ENCODE measurements around the gene PCYT2. TPM values are rescaled to one million over a fixed set of nuclear protein-coding genes. Genes with fewer than 3 reads are reported as not detected.
A peak's percentile ranks its signal among the peaks of the same experiment; 100 is the strongest.

Gene PCYT2
- total and polyA plus RNA-seq, 9 of the 15 experiments (the other 6 are each of a cell fraction or from before 2014, with no cell fraction given) = 0.92 to 134 (median 82.5) TPM

GRCh38 chr17:81901167-81902022 lies 9.8 kb downstream of the PCYT2 start (continued):
- no peak for TF ChIP-seq PHTF2 (CRISPR knock-in tag; IDR thresholded peaks at IDR 0.05)
- peak; percentile 52 for TF ChIP-seq POLR2A (conservative IDR thresholded peaks at IDR 0.05)
- no peak for TF ChIP-seq RFX5 (IDR thresholded peaks at IDR 0.05; ENCODE audit: low read depth, low read length)
- peak in 1 of 2 experiments; percentile 5; a peak in 1 of 4 replicates for TF ChIP-seq SIN3A (IDR thresholded peaks at IDR 0.05; ENCODE audit: borderline replicate concordance in 2 of 2, control insufficient read depth in 1 of 2, low read depth in 2 of 2, low read length in 2 of 2)
- no peak for TF ChIP-seq DPF2 (IDR thresholded peaks at IDR 0.05)
- no peak for TF ChIP-seq CREB3 (tag; conservative IDR thresholded peaks at IDR 0.05; ENCODE audit: low read depth)
- no peak for TF ChIP-seq SIN3B (IDR thresholded peaks at IDR 0.05; ENCODE audit: low read depth)
- no peak for TF ChIP-seq CTCF (IDR thresholded peaks at IDR 0.05 in 2 of 3, conservative IDR thresholded peaks at IDR 0.05 in 1 of 3; ENCODE audit: insufficient read depth in 2 of 3, low read depth in 1 of 3, low read length in 3 of 3)
- TF ChIP-seq OTX1 (CRISPR knock-in tag; IDR thresholded peaks at IDR 0.05) = no peak
- no peak for TF ChIP-seq RBM15 (IDR thresholded peaks at IDR 0.05; ENCODE audit: insufficient read depth, low read length)
- no peak for TF ChIP-seq HINFP (tag; conservative IDR thresholded peaks at IDR 0.05; ENCODE audit: low read depth)
- TF ChIP-seq NR0B1 (IDR thresholded peaks at IDR 0.05; ENCODE audit: partially characterized antibody) = no peak
- no peak for TF ChIP-seq ZNF280B (CRISPR knock-in tag; IDR thresholded peaks at IDR 0.05)
- TF ChIP-seq ZNF696 (CRISPR knock-in tag; conservative IDR thresholded peaks at IDR 0.05) = no peak
- no peak for TF ChIP-seq CREB5 (CRISPR knock-in tag; IDR thresholded peaks at IDR 0.05)
- TF ChIP-seq MLLT1 (IDR thresholded peaks at IDR 0.05) = no peak
